Measurements from ENCODE around the gene MYT1. TPM values are rescaled to one million over a fixed set of nuclear protein-coding genes. Genes with fewer than 3 reads are reported as not detected.

MYT1 gene
- total RNA-seq, 1 donor from 2014 or later: 0.34 TPM

GRCh38 chr20:64146936-64147477, 17.2 kb upstream of the MYT1 start:
- no peak for DNase-seq (ENCODE audit: low spot score in 2 of 2, unreplicated experiment in 2 of 2)
- no peak overlapping the region for H3K4me3 Mint-ChIP-seq
- H3K36me3 Mint-ChIP-seq: no peaks in the 10 kb centered on the region
- H3K4me1 Mint-ChIP-seq: peaks cover 2% of the 10 kb centered on the region
- H3K27me3 Mint-ChIP-seq (ENCODE audit: low read depth): peaks cover 33% of the 10 kb centered on the region
- no peak for TF ChIP-seq CTCF (IDR thresholded peaks at IDR 0.05; ENCODE audit: unreplicated experiment)
- H3K27ac Mint-ChIP-seq: no peak overlapping the region
- peaks cover 10% of the 10 kb centered on the region for H3K9me3 Mint-ChIP-seq

GRCh38 chr20:64148581-64148980, 15.7 kb upstream of the MYT1 start:
- Mint-ChIP-seq H3K9me3 (peaks cover 10% of the 10 kb centered on the region), H3K4me3 (no peak overlapping the region), H3K36me3 (no peaks in the 10 kb centered on the region), H3K4me1 (peaks cover 6% of the 10 kb centered on the region), H3K27me3 (ENCODE audit: low read depth) (peaks cover 18% of the 10 kb centered on the region), H3K27ac (no peak overlapping the region)
- no peak for DNase-seq (ENCODE audit: low spot score in 2 of 2, unreplicated experiment in 2 of 2)
- TF ChIP-seq CTCF (IDR thresholded peaks at IDR 0.05; ENCODE audit: unreplicated experiment): no peak

GRCh38 chr20:64149141-64149540, 15.1 kb upstream of the MYT1 start:
- H3K27ac Mint-ChIP-seq: no peak overlapping the region
- H3K4me3 Mint-ChIP-seq: no peak overlapping the region
- peaks cover 18% of the 10 kb centered on the region for H3K27me3 Mint-ChIP-seq (ENCODE audit: low read depth)
- TF ChIP-seq CTCF (IDR thresholded peaks at IDR 0.05; ENCODE audit: unreplicated experiment): no peak
- H3K9me3 Mint-ChIP-seq: peaks cover 10% of the 10 kb centered on the region
- H3K36me3 Mint-ChIP-seq: no peaks in the 10 kb centered on the region
- H3K4me1 Mint-ChIP-seq: peaks cover 6% of the 10 kb centered on the region
- DNase-seq (ENCODE audit: low spot score in 2 of 2, unreplicated experiment in 2 of 2): no peak

GRCh38 chr20:64149809-64150560, 14.3 kb upstream of the MYT1 start:
- Mint-ChIP-seq H3K4me1 (peaks cover 6% of the 10 kb centered on the region), H3K4me3 (no peak overlapping the region), H3K27me3 (ENCODE audit: low read depth) (peaks cover 18% of the 10 kb centered on the region), H3K9me3 (peaks cover 3% of the 10 kb centered on the region), H3K36me3 (no peaks in the 10 kb centered on the region), H3K27ac (no peak overlapping the region)
- TF ChIP-seq CTCF (IDR thresholded peaks at IDR 0.05; ENCODE audit: unreplicated experiment): no peak
- no peak for DNase-seq (ENCODE audit: low spot score in 2 of 2, unreplicated experiment in 2 of 2)

- no peaks in the 10 kb centered on the region for H3K36me3 Mint-ChIP-seq
- peaks cover 22% of the 10 kb centered on the region for H3K27me3 Mint-ChIP-seq (ENCODE audit: low read depth)
- TF ChIP-seq CTCF (IDR thresholded peaks at IDR 0.05; ENCODE audit: unreplicated experiment): no peak
- DNase-seq (ENCODE audit: low spot score in 2 of 2, unreplicated experiment in 2 of 2): no peak
- H3K4me3 Mint-ChIP-seq: no peak overlapping the region
- H3K9me3 Mint-ChIP-seq: no peaks in the 10 kb centered on the region
- no peak overlapping the region for H3K27ac Mint-ChIP-seq
- H3K4me1 Mint-ChIP-seq: peaks cover 6% of the 10 kb centered on the region
Observed at GRCh38 chr20:64150756-64151632, 13.3 kb upstream of the MYT1 start.
